NAMALWA (cell line): ENCODE results near the gene SLK.
A peak's percentile ranks its signal among the peaks of the same experiment; 100 is the strongest.

ENCODE experiments used
- DNase-seq: peaks from one replicate; pipeline ENCODE4 v3.0.0-alpha.2; 2015; ENCODE audit warnings: low spot score

The SLK gene

DNA sequence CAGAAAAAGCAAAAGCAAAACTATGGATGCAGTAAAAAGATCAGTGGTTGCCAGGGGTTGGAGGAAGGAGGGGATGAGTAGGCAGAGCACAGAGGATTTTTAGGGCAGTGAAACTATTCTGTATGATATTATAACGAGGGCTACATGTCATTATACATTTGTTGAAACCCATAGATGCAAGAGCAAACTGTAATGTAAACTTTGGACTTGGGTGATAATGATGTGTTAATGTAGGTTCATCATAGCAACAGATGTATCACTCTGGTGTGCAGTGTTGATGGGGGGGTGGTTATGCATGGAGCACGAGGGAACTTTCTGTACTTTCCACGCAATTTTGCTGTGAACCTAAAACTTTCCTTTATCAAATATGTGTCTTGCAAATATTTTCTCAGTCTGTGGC is 23.2 kb downstream of the SLK start:
- no peak for DNase-seq

DNA sequence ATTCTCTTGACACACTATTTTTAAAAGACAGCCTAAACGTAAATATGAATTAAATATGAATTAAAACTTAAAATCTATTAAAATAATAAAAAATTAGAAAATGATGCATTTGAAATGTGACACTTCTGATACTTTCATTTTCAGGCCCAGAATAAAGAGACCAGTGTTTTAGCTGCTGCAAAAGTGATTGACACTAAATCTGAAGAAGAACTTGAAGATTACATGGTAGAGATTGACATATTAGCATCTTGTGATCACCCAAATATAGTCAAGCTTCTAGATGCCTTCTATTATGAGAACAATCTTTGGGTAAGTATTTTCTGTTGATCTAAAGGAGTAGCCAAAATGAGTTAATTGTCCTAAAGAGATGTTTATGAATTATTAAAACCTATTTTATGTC is 23.6 kb downstream of the SLK start:
- no peak for DNase-seq

DNA sequence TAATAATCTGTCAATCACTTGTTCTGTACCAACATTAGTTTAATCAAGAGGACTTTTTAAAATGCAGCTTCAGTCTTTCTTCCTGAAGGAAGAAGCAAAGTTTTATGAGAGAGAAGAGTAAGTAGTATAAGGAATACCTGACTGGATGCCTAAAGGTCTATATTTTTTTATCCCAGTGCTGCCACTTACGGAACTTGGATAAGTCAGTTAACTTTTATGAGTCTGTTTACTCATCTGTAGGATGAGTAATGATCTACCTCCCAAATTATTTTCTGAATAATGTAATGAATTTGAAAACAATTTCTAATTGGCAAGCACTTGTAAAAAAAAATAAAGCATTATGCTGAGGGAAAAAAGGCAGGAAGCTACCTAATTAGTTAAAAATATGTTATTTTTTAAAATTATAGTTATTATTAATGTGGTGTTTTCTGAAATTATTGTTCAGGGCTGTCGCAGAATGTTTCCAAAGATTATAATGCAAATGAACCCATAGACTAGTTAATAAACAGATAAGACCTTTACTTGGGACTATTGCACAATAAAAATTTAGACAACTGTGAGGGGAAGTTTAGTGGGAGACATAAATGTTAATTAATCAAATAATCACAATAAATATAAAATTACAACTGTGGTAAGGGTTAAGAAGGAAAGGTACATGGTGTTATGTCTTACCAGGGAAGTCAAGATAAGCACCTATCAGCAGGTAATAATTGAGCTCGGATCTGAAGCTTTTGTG is 24.6 kb downstream of the SLK start:
- no peak for DNase-seq

DNA sequence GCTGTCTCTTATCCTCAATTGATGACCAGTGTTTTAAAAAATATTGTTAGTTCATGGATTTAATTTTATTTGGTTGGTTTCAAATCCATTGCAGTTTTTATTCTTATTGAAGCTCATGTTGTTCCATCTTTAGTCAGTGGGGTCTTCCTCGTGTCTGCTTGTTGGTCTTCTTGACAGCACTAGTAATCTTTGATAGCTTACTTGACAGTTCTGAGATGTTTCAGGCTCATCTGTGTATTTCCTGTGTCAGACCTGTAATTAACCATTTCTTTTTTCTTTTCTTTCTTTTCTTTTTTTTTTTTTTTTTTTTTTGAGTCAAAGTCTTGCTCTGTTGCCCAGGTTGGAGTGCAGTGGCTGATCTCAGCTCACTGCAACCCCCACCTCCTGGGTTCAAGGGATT is 28.2 kb downstream of the SLK start:
- DNase-seq: no peak

DNA sequence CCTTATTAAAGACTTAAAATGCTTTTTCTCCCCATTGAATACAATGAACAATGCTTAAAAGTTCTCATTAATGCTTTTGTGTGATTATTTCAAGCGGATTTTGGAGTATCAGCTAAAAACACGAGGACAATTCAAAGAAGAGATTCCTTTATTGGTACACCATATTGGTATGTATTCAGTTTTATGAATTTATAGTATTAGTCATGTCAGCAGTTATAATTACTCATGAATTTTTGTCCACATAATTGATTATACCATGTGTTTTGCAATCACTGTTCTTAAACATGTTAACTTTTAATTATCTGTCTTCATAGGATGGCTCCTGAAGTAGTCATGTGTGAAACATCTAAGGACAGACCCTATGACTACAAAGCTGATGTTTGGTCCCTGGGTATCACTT is 31.9 kb downstream of the SLK start:
- DNase-seq: no peak

DNA sequence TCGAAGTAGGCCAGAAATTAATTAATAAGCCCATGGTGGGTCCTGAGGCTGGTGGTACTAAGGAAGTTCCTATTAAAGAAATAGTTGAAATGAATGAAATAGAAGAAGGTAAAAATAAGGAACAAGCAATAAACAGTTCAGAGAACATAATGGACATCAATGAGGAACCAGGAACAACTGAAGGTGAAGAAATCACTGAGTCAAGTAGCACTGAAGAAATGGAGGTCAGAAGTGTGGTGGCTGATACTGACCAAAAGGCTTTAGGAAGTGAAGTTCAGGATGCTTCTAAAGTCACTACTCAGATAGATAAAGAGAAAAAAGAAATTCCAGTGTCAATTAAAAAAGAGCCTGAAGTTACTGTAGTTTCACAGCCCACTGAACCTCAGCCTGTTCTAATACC is 36.0 kb downstream of the SLK start:
- DNase-seq: no peak

DNA sequence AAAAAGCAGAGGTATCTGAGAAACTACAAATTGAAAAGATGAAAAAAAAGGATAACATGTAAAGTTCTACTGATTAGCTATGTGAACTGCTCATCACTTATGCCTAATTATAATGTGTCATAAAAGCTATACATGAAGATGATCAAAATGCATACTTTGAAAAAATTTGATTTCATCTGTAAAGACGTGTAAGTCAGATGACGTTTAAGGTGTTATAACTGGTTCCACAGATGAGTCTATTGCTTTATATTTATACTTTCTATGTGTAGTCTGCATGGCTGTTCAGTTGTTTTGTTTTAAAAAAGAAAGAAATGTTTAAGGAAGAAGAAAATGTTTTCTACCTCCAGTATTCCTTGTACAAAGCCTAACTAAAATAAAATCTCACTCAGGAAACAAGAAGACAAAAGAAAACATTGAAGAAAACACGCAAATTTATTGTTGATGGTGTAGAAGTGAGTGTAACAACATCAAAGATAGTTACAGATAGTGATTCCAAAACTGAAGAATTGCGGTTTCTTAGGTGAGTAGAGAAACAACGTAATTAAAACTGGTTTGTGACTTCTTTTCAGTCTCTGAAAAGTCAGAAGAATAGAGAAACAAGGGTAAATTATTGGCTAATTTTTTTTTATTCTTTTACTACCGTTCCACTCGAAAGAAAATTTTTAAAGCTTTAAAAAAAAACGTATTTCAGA is 38.4 kb downstream of the SLK start:
- DNase-seq: no peak

DNA sequence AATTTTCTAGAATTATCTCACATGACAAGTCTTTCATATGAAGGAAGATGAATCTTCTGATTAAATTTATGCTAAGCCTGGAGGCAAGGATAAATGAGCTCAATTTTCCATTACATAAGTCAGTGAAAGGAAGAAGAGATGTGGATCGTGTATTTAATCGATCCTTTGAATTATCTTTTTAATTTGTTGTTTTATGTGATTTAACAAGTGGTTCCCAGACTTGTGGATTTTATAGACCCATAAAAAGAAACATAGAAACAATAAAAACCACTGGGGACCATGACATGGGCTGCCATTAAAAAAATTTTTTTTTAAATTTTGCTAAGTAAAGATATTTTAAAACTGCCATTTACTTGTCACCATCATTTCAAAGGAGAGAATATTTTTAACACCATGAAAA is 45.0 kb downstream of the SLK start:
- no peak for DNase-seq

DNA sequence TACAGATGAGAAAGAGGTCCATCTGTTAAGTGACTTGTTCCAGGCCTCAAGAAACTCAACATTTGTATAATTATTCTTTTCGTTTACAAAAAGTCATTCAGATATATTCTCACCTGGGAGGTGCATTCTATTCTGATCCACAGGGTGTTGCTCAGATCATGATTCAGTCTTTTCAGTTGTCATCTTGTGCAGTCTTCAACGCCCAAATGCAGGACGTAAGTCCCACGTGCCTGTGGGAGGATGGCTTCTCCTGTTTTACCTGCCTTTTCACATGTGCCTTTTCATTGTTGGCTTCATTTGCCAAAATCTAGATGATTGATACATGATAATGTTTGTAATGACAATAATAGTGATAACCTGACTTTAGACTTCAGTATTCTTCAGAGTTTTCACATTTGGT is 46.5 kb downstream of the SLK start:
- DNase-seq: no peak

DNA sequence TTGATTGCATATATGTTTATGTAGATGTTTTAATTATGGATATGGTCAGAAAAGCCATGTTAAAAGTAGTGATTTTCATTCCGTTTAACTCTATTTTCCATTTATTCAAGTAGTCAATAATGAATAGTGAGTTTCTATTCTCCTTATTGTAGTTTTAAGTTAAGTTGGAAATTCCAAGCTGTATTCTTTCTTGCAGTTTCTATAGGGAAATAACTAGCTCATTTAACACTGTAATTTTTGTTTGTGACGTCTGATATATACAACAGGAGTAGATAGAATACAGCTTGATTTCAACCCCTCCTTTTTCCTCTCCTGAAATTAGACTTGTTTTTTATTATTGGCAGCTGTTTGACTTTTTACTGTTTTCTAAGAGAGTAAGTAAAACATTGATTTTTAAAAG is 47.2 kb downstream of the SLK start:
- DNase-seq: no peak

DNA sequence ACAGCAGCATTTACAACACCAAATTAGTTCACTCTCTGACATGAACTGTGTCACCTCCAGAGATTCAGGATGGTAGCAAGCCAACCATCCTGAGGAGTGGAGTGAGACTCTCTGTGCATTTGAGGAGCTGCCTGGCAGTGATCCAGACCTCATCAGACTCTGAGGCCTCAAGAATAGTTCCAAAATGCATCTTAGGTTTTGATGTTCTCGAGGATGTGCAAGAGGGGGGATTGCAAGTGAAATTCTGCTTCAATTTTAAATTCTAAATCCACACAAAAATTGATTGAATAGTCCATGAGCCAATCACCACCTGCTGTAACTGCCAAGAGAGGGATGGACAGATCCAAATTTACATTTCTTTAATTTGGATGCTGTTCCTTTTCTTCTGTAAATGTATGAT is 49.7 kb downstream of the SLK start:
- no peak for DNase-seq

DNA sequence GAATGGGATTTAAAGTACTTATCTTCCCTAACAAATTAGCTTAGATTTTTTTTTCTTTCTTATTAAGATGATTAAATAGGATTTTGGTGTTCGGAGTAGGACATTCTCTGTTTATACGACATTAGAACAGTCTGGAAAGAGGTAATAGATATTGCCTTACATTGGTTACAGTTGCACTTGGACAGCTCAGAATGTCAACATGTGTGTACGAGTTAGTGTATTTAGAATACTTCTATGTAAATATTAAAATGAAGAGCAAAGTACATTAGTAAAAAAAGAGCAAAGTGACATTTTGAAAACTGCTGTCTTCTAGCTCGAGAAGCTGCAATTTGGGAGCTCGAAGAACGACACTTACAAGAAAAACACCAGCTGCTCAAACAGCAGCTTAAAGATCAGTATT is 51.5 kb downstream of the SLK start:
- DNase-seq: no peak

DNA sequence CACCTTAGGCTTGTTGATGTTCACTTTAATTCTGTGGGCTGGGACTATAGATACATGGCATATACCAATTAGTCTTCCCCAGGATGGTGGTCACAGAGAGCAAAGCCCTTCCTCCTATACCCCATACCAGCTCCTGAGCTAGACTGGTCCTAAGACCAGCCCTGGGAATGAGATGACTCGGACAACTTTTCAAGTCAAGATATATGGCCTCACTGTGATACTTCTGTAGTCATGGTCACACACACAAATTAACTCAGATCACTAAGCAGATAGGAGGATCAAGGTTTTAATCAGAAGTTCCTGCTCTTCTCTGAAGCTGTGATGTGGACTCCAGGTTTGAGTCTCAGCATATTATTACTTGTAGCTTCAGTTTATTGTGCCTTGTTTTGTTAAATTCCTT is 53.1 kb downstream of the SLK start:
- no peak for DNase-seq

DNA sequence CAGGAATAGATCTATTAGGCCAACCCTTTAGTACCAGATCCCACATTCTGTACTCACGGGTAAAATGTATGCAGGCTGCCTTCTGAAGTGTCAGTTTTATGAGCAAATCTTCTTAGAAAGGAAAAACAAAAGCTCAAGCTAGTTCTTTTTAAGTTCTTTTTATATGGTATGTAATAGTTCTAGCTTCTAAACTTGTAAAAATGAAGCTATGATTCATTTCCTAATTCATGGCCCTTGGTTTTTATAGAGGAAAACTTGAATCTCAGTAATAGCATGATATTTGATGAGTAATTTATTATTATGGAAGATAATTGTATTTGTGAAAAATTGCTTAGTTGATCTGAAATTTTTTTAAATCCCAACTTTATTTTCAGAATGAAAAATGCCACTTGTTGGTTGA is 54.3 kb downstream of the SLK start:
- DNase-seq: no peak

DNA sequence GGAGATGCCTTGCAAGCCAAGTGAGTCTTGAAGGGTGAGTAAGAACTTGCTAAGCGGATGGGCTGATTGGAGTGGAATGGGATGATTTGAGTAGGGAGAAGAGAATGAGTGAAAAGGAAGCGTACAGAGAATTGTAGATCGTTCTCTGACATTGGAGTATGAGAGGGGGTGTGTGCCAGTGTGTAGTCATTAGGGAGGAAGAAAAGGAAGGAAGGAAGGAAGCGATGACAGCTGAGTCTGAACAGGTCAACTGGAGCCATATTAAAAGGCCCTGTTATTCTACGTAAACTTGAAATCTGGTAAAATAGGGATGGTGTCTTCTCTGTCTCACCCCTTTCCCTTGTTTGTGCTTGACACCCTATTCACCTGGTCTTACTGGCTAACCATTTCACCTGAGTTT is 55.1 kb downstream of the SLK start:
- DNase-seq: no peak

DNA sequence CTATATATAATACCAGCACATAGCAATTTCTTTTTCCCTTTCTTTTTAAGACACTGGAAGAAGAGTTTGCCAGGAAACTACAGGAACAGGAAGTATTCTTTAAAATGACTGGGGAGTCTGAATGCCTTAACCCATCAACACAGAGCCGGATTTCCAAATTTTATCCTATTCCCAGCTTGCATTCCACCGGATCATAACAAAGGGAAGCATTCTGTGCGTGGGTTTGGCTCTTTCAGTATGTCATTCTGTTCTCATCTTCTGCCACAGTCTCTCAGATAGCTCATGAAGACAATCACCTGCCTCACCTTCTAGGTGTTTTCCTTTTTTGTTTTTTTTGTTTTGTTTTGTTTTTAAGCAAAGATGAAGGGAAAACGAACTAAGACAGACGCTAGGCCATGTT is 58.6 kb downstream of the SLK start:
- no peak for DNase-seq

DNA sequence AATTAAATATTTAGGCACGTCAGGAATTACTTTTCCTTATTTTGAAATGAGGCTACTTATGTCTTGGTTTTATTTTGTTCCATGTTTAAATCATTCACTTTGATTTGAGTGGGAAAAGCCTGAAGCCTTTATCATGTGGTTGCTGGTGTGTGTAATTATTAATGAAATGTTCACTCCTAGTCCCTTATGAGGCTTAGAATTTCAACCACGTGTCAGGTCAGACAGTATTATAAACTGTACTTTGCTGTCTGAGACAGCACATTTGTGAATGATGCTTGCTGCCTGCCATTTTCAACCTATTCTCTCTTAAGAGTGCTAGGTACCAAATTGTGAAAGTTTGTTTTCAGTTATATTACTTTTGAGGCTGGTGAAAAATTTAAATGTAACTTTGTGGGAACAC is 59.8 kb downstream of the SLK start:
- no peak for DNase-seq

DNA sequence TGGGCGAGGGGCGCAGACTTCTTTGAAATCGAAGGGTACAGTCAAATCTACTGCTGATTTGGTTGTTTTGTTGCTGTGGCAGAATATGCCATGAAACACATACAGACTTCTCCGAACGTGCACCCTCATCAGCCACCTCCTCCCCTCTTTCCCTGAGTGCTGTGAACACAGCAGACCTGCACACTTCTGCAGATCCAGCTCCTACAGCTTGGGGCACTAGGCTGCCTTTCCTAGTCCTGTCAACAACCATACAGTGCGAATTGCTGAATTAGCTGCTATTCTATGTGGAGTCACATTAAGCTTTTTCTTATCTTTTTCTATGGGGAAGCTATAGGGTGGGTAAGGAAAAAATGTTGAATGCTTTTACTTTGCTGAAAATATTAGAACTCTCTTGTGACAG is 61.2 kb downstream of the SLK start:
- DNase-seq: peak; percentile 26

DNA sequence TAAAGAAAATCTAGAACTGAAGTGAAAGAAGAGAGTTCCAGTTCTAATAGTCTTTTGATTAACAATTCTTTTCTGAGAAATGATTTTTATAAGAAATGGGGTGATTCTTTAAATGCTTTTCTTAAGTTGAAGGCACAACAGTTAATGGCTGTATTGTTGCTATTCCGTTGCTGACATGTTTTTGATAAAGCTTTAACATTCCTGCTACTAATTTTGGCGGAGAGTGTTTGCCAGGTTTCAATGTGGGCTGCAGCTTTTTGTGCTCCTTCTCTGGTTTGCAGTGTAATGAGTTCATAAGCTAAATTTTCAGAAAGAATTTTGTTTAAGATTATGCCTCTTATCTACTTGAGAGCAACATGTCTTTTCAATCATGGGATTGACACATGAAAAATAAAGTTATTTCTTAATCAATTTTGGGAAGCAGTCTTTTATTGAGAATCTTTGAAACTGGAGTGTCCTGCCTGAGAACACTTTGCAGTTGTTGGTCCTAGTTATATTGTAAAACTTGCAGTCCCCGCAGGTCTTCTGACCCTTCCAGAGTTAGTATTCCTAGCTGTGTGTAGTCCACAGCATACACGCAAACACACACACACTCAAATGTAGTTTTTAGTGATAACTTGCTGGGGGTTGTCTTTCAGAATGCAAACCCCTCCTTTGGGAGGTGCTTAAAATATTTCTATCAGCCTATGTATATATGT is 62.0 kb downstream of the SLK start:
- no peak for DNase-seq

DNA sequence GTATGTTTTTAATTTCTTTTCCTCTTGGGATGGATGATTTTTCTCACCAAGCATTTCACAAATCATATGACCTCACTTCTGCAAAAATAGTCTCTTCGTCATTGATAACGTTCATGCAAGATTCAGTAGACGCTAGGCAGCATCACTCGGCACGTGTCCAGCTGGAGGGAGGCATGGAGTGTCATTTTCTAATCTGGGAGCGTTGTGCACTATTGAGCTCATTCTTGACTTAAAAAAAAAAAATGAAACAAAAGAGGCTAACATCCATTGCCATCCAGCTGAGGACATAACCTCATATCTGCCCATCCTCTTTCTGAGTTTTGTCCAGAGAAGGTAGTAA is 62.6 kb downstream of the SLK start:
- no peak for DNase-seq

DNA sequence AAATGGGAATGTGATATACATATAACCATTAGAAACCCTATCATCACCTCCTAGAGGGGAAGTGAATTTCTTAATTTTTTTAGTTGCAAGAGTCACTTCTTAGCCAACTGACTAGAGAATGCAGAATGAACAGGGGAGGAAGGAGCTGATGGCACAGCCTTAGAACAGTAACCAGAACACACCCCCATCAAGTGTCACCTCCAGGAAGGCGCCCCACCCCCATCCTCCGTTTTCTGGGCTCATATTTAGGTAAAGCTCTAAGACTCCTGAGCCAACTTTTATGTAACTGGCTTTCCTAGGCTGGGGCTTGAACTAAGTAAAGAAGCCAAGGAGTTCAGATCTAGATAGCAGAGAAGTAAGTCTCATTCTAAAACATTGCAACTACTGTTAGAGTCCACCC is 64.7 kb downstream of the SLK start:
- DNase-seq: no peak

DNA sequence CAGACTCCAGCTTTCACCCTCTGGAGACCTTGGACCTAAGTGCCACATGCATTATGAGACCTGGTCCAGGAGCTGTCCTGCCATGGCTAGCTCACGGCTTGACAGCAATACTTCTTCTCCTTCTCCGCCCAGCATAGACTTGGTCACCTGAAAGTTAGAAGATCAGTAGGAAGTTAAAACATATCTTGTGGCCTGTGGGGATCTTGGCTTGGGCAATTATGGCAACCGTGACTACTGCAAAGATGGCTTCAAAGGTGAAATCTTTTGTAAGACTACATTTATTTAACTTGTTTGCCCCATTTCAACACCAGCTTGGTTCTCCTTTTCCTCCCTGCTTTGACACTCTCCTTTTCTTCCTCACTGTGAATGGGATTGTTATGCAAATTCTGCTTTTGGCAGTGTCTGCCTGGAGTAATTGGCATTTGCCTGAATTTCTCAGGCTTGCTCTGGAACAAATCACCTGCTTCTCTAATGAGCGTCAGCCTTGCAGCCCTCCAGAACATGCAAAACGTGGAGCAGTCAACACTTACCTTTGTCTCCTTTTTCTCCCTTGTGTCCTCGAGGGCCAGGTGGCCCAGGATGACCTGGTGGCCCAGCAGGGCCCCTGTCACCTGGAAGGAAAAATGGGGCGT is 65.3 kb downstream of the SLK start:
- no peak for DNase-seq

DNA sequence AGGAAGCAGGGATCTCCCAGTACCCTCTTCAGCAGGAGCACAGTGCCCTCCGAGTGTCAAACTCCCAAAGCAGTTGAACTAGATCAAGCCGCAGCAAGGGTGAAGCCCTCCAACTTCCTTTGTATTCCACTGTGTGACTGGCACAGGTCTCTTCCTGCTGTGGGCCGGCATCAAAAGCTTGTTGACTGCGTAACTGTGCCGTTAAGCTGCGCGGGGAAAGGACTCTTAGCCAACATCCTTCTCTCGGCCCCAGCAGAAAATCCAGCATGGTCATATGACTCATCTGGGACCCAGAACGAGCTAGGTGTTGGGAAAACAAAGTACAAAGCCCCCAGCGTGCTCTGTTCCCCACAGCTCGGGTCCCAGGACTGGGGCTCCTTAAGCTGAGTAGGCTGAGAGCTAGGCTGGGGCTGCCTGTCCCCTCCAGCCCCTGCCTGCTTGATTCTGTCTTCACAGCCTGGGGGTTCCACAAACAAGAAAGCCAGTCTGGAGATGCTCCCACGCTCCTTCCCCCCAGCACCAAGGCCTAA is 66.5 kb downstream of the SLK start:
- DNase-seq: no peak
